Neuron (in vitro differentiated cells): Measurements from ENCODE around the gene PRPH2.

Experiments used
- H2AFZ ChIP-seq: one replicate; pipeline ENCODE4 v1.6.1; 2013; ENCODE audit warnings: low read depth, mild to moderate bottlenecking, inconsistent platforms, low read length, moderate library complexity
- H3K27me3 ChIP-seq: one replicate; pipeline ENCODE4 v1.6.1; 2013; ENCODE audit warnings: low read length; ENCODE audit not compliant: insufficient read depth
- H3K36me3 ChIP-seq: one replicate; pipeline ENCODE4 v1.6.1; 2013; ENCODE audit warnings: low read length; ENCODE audit not compliant: insufficient read depth
- H3K4me1 ChIP-seq: one replicate; pipeline ENCODE4 v1.6.1; 2013; ENCODE audit warnings: low read length; ENCODE audit not compliant: insufficient read depth
- H3K4me3 ChIP-seq: 2 replicates; pipeline ENCODE4 v1.5.1; 2013; ENCODE audit warnings: mild to moderate bottlenecking, low read length, moderate library complexity
- H3K9me3 ChIP-seq: one replicate; pipeline ENCODE4 v1.6.1; 2013; ENCODE audit warnings: low read length

The PRPH2 gene, protein sequence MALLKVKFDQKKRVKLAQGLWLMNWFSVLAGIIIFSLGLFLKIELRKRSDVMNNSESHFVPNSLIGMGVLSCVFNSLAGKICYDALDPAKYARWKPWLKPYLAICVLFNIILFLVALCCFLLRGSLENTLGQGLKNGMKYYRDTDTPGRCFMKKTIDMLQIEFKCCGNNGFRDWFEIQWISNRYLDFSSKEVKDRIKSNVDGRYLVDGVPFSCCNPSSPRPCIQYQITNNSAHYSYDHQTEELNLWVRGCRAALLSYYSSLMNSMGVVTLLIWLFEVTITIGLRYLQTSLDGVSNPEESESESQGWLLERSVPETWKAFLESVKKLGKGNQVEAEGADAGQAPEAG

DNA sequence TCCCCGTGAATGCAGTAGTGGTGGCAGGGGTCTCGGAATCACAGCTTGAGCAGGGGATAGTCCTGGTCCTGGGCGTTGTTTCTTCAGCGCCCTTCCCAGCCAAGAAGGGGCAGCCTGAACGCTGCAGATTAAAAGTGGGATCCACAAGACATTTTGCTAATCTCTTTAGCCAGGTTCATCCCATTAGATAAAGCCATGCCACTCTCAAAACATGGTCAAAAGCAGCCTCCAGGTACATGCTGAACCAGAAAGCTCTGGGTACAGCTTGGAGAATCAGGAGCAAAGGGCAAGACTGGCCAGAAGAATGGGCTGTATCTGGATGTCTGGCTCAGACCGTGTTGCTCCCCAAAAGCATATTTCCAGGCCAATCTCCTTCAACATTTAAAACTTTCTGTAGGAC lies at the start of gene PRPH2:
Gene PRPH2 (minus strand): TSS at position 101 of the 400 bp plus-strand sequence. CDS start 263 bp downstream, outside the sequence.
- no peak within 1 kb of the TSS for H2AFZ ChIP-seq
- no peaks in the 10 kb centered on the region for H3K9me3 ChIP-seq
- H3K4me3 ChIP-seq = no peak within 1 kb of the TSS
- H3K36me3 ChIP-seq = no peaks in the 10 kb centered on the region
- no peaks in the 10 kb centered on the region for H3K27me3 ChIP-seq
- H3K4me1 ChIP-seq = peaks cover 3% of the 10 kb centered on the region

DNA sequence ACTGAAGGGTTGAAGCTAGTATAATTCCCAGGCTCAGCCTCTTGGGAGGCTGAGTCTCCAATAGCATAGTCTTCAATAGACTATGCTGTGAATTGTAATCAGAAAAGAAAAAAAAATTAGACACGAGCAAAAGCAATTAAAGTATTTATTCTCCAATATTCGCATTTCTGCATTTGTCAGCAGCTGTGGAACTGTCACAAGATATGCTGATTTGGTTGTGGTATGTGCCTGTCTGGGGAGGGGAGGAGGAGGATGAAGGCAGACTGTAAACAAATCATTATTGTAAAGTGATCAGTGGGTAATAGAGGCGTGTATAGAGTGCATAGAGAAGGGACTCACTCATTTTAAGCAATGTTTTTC lies 49.3 kb upstream of the PRPH2 start:
- Histone ChIP-seq H3K9me3 (no peaks in the 10 kb centered on the region), H3K36me3 (no peaks in the 10 kb centered on the region), H3K27me3 (no peaks in the 10 kb centered on the region)

DNA sequence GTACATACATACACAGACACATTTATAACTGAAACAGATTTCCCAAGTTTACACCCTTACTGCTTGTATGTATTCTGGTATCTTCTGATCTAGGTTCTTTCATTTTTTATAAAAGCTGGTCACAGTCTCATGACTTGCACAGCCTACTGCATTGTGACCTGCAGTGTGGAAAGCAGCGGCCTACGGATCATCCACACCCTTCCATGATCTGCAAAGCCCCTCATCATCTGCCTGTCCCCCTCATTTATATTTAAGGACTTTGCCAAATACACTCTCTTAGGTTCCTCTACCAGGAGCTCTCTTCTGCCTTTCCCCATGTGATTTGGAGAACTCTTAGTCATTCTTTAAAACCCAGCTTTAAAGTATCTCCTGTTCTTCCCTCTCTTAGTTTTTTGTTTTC lies 47.4 kb upstream of the PRPH2 start:
- Histone ChIP-seq H3K4me1 (peaks cover 2% of the 10 kb centered on the region), H3K4me3 (no peak overlapping the region), H3K9me3 (no peaks in the 10 kb centered on the region), H2AFZ (no peak overlapping the region), H3K36me3 (no peaks in the 10 kb centered on the region), H3K27me3 (no peaks in the 10 kb centered on the region)

More for the DNA sequence above, 49.3 kb upstream of the PRPH2 start:
- Histone ChIP-seq H3K4me1 (no peaks in the 10 kb centered on the region), H3K4me3 (no peak overlapping the region), H2AFZ (no peak overlapping the region)

DNA sequence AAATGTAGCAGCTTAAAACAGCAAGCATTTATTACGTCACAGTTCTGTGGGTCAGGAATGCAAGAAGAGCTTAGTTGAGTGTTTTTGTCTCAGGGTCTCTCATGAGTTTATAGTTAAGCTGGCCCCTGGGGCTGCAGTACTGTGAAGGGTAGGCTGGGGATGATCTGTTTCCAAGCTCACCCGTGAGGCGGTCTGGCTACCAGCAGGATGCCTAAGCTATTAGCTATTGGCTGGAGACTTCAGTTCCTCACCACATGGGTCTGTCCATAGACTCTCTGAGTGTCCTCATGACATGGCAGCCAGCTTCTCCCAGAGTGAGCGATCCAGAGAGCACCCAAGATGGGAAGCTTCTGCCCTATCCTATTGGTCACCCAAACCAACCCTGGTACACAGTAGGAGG lies 46.7 kb upstream of the PRPH2 start:
- H3K9me3 ChIP-seq = no peaks in the 10 kb centered on the region
- peaks cover 2% of the 10 kb centered on the region for H3K4me1 ChIP-seq
- no peaks in the 10 kb centered on the region for H3K36me3 ChIP-seq
- no peaks in the 10 kb centered on the region for H3K27me3 ChIP-seq
- H2AFZ ChIP-seq = no peak overlapping the region
- no peak overlapping the region for H3K4me3 ChIP-seq

DNA sequence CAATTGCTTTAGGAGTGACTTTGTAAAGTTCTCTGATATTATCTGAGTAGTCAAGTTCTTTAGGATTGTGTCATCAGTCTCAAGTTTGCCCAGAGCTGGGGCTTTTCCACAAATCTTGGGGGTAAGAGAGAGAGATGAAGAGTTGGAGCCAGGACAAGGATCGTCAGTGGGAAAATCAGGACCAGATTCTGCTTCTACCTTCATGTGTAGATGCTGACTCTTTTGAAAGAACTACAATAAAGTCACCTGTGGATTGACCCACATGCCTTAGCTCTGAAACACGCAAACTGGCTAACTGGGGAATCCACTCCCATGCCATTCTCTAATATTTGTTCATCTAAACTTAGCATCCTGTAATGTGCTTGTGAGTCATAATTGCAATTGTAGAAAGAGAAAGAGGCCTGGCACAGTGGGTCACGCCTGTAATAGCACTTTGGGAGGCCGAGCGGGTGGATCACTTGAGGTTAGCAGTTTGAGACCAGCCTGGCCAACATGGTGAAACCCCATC lies 43.8 kb upstream of the PRPH2 start:
- no peaks in the 10 kb centered on the region for H3K9me3 ChIP-seq
- H3K36me3 ChIP-seq = no peaks in the 10 kb centered on the region
- no peak overlapping the region for H3K4me3 ChIP-seq
- no peak overlapping the region for H2AFZ ChIP-seq
- no peaks in the 10 kb centered on the region for H3K27me3 ChIP-seq
- peaks cover 14% of the 10 kb centered on the region for H3K4me1 ChIP-seq

DNA sequence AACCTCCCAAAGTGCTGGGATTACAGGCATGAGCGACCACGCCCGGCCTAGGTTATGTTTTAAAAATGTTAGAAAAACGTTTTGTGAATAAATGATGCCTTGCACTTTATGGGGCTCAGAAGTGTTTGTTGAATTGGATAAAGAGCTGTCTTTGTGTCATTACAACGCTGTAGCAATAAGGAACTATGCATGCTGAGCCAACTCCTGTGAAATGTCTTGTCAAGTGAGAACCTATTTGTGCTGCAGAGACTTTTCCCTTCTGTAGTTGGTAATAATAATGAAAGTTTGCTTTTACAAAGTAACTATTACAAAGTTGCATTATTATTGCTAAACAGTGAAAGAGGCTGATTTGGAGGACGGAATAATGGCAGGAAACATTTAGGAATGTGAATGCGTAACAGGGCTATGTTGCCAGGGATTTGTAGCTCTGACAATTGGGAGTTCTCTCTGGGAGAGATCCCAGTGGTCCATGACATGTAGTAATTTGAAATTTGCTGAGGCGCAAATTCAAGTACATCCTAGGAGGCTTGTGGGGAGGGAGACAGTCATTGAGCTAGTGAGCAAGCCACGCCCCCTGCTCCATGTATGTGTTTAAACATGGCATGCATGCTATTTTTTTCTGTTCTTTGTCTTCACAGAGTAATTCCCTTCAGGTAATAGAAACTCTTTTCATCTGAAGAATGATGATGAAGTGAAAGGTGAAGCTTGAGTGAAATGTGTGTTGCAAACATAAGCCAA lies 42.7 kb upstream of the PRPH2 start:
- Histone ChIP-seq H3K4me3 (no peak overlapping the region), H3K4me1 (peaks cover 14% of the 10 kb centered on the region), H3K9me3 (no peaks in the 10 kb centered on the region), H3K27me3 (no peaks in the 10 kb centered on the region), H2AFZ (no peak overlapping the region), H3K36me3 (no peaks in the 10 kb centered on the region)

DNA sequence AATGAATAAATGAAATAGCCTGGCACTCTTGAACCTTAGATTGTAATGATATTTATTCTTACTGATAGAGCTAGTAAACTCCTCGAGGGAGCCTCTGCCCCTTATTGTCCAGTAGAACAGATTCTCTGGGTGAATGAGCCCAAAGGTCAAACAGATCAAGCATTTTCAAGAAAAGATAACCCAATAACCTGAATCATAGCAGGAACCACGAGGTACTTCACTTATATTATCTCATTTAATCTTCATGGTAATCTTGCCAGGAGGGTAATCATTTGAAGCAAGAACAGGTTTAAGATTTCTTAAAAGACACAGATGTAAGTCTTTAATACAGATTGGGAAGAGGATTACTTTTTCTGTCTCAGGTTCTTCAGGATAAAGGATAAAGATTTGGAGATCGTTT lies 40.6 kb upstream of the PRPH2 start:
- Histone ChIP-seq H3K27me3 (no peaks in the 10 kb centered on the region), H3K36me3 (no peaks in the 10 kb centered on the region), H3K4me3 (no peak overlapping the region), H3K9me3 (no peaks in the 10 kb centered on the region), H3K4me1 (peaks cover 14% of the 10 kb centered on the region), H2AFZ (no peak overlapping the region)

DNA sequence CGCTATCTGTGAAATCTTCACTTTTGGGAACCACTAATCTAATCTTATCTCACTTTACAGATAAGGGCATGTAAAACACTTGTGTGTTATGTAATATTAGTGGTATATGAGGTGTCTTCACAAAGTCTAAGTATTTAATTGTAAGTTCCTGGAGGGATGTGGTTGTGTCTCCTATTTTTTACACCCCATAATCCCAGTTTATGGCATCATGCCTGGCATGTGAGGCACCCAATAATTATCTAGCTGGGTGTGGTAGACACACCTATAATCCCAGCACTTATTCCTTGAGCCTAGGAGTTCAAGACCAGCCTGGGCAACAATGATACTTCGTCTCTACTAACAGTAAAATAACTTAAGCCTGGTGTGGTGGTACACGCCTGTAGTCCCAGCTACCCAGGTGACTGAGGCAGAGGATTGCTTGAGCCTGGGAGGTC lies 40.0 kb upstream of the PRPH2 start:
- no peaks in the 10 kb centered on the region for H3K27me3 ChIP-seq
- H2AFZ ChIP-seq = no peak overlapping the region
- H3K4me1 ChIP-seq = peaks cover 14% of the 10 kb centered on the region
- H3K36me3 ChIP-seq = no peaks in the 10 kb centered on the region
- no peak overlapping the region for H3K4me3 ChIP-seq
- no peaks in the 10 kb centered on the region for H3K9me3 ChIP-seq

DNA sequence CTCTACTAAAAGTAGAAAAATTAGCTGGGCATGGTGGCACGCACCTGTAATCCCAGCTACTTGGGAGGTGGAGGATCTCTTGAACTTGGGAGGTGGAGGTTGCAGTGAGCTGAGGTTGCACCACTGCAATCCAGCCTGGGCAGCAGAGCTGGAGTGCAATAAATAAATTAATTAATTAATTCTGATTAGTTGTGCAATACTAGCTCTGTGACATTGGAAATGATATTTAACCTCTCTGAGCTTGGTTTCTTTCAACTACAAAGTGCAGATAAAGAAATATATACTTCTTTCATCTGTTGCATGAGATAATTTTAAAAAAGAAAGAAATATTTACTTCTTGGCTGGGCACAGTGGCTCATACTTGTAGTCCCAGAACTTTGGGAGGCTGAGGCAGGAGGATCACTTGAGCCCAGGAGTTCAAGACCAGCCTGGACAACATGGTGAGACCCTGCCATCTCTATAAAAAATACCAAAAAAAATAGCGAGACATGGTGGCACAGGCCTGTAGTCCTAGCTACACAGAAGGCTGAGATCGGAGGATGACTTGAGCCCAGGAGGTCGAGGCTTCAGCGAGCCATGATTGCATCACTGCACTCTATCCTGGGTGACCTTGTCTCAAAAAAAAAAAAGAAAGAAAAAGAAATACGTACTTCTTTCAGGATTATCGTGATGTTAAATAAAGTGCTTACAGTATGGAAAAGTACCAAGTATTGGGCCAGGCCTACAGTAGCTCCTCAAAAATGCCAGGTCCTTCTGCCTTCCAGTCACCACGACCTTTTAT lies 39.1 kb upstream of the PRPH2 start:
- no peak overlapping the region for H3K4me3 ChIP-seq
- no peaks in the 10 kb centered on the region for H3K36me3 ChIP-seq
- H3K9me3 ChIP-seq = no peaks in the 10 kb centered on the region
- no peak overlapping the region for H2AFZ ChIP-seq
- H3K27me3 ChIP-seq = no peaks in the 10 kb centered on the region
- H3K4me1 ChIP-seq = peaks cover 16% of the 10 kb centered on the region

DNA sequence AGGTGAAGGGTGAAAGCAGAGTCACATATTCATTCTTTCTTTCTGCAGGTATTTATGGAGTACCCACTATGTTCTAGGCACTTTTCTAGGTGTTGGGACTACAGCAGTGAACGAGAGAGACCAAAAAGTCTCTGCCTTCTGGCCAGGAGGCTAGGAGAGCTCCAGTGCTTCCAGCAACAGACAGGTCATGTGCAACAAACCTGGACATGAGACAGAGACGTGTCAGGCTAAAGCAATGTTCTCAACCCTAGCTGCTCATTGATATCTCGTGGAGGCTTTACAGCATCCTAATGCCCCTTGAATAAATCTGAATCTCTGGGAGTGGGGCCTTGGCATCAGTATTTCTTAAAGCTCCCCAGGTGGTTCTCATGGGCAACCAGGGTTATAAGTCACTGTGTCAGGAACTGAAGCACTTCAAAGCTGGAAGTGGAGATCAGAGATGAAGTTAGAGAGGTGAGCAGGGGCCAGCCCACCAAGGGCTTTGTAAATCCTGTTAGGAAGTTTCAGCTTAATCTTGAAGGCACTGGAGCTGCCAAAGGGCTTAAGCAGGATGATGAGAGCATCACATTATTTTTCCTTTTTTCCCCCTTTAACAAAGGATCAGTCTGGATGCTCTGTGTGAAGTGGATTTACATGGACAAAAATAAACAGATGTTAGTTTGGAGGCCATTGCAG lies 36.5 kb upstream of the PRPH2 start:
- no peaks in the 10 kb centered on the region for H3K36me3 ChIP-seq
- H3K9me3 ChIP-seq = no peaks in the 10 kb centered on the region
- H3K27me3 ChIP-seq = no peaks in the 10 kb centered on the region
- H3K4me1 ChIP-seq = peaks cover 14% of the 10 kb centered on the region
- no peak overlapping the region for H2AFZ ChIP-seq
- no peak overlapping the region for H3K4me3 ChIP-seq

DNA sequence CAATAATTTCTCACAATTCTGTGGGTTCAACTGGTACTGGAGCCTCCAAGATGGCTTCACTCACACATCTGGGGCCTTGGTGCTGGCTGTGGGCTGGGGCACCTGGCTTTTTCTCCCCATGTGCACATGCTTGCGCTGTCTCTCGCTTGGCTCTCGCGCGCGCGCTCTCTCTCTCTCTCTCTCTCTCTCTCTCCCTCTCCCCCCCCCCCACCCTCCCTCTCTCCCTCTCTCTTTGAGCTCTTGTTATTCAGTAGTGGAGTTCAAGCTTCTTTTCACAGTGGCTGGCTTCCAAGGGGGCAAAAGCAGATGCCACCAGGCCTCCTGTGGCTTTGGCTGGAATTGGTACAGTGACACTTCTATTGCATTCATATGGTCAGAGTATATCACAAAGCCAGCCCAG lies 34.3 kb upstream of the PRPH2 start:
- peaks cover 7% of the 10 kb centered on the region for H3K4me1 ChIP-seq
- no peaks in the 10 kb centered on the region for H3K36me3 ChIP-seq
- no peak overlapping the region for H2AFZ ChIP-seq
- no peaks in the 10 kb centered on the region for H3K27me3 ChIP-seq
- no peaks in the 10 kb centered on the region for H3K9me3 ChIP-seq
- no peak overlapping the region for H3K4me3 ChIP-seq

DNA sequence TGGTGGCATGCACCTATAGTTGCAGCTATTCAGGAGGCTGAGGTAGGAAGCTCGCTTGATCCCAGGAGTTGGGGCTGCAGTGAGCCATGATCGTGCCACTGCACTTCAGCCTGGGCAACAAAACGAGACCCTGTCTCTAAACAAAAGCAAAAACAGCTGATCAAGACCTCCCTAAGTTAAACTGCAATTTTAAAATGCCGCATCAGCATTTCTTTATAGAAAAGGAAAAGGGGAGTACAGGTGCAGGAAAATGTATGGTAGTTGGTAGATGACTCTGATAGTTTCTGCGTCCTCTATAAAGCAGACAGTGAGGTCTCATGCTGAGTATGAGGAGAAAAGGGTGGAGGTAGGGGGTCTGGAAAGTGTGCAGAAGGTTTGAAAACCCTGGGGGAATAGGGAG lies 32.4 kb upstream of the PRPH2 start:
- no peaks in the 10 kb centered on the region for H3K36me3 ChIP-seq
- peaks cover 2% of the 10 kb centered on the region for H3K4me1 ChIP-seq
- H3K9me3 ChIP-seq = no peaks in the 10 kb centered on the region
- H2AFZ ChIP-seq = no peak overlapping the region
- no peak overlapping the region for H3K4me3 ChIP-seq
- no peaks in the 10 kb centered on the region for H3K27me3 ChIP-seq
